HL-60 (cell line): ENCODE results near the gene SMAD5.

ENCODE experiments used
- DNase-seq, 2 experiments: peaks; one replicate each; pipeline ENCODE4 v3.0.0-alpha.2; 2010 to 2020; ENCODE audit warnings: low read depth in 1 of 2, low spot score in 1 of 2
- H3K27ac ChIP-seq: fragments of 250-450 bp; sonication (Bioruptor Pico); replicated peaks from 2 replicates; pipeline ENCODE4 v1.5.1; 2020; ENCODE audit warnings: mild to moderate bottlenecking, moderate library complexity
- H3K27me3 ChIP-seq: fragments of 250-450 bp; sonication (Bioruptor Pico); 2 replicates; pipeline ENCODE4 v1.5.1; 2021; ENCODE audit warnings: mild to moderate bottlenecking, moderate library complexity; ENCODE audit not compliant: insufficient read depth, poor library complexity, severe bottlenecking
- H3K4me3 ChIP-seq: replicated peaks from 2 replicates; pipeline ENCODE4 v1.5.1; 2011; ENCODE audit warnings: mild to moderate bottlenecking, control low read depth, low read length; ENCODE audit not compliant: insufficient read depth
- GABPA ChIP-seq: IDR thresholded peaks from 2 replicates; pipeline ENCODE4 v1.6.1; 2012; ENCODE audit warnings: low read depth
- POLR2AphosphoS5 ChIP-seq: IDR thresholded peaks from 2 replicates; pipeline ENCODE4 v1.6.1; 2012; ENCODE audit warnings: low read depth
- REST ChIP-seq: IDR thresholded peaks from 2 replicates; pipeline ENCODE4 v1.6.1; 2012; ENCODE audit warnings: low read depth; ENCODE audit not compliant: insufficient replicate concordance
- SPI1 ChIP-seq: IDR thresholded peaks from 2 replicates; pipeline ENCODE4 v1.6.1; 2012; ENCODE audit warnings: low read depth, mild to moderate bottlenecking, borderline replicate concordance
- TF ChIP-seq, protein P1 (sequence below): IDR thresholded peaks from one replicate; pipeline ENCODE4 v1.5.1; 2011; ENCODE audit warnings: low read length, control low read depth, inconsistent platforms; ENCODE audit not compliant: insufficient read depth

Gene SMAD5

DNA sequence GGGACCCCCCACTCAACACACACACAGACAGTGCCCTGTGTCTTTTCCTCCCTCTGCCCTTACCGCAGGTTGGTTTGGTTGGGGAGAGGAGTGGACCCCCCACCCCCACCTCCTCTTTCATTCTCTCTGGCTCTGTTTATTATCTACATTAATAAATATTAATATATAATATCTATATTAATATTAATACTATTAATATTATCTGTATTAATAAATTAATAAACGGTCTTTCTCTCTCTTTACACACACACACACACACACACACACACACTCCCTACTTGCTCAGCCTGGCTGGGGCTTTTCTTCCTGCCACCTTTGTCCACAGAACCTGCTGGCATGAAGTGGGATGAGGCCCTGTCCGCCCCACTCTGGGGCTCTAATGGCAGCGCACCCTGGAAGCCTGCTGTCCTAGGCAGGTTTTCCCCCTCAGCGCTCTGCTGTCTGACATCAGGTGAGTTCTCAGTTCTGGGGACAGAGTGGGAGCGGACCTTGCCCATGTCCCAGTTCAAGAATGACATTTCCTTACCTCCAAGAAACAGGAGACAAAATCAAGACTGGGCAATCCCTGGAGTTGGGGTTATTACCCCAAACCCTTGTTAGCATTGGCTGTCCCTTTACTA lies 70.8 kb downstream of the SMAD5 start:
- Histone ChIP-seq H3K27me3 (no peaks in the 10 kb centered on the region), H3K4me3 (no peak overlapping the region), H3K27ac (no peak overlapping the region)
- no peak for DNase-seq
- TF ChIP-seq GABPA (no peak), REST (no peak)
- TF ChIP-seq, protein P1, sequence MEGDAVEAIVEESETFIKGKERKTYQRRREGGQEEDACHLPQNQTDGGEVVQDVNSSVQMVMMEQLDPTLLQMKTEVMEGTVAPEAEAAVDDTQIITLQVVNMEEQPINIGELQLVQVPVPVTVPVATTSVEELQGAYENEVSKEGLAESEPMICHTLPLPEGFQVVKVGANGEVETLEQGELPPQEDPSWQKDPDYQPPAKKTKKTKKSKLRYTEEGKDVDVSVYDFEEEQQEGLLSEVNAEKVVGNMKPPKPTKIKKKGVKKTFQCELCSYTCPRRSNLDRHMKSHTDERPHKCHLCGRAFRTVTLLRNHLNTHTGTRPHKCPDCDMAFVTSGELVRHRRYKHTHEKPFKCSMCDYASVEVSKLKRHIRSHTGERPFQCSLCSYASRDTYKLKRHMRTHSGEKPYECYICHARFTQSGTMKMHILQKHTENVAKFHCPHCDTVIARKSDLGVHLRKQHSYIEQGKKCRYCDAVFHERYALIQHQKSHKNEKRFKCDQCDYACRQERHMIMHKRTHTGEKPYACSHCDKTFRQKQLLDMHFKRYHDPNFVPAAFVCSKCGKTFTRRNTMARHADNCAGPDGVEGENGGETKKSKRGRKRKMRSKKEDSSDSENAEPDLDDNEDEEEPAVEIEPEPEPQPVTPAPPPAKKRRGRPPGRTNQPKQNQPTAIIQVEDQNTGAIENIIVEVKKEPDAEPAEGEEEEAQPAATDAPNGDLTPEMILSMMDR: no peak

DNA sequence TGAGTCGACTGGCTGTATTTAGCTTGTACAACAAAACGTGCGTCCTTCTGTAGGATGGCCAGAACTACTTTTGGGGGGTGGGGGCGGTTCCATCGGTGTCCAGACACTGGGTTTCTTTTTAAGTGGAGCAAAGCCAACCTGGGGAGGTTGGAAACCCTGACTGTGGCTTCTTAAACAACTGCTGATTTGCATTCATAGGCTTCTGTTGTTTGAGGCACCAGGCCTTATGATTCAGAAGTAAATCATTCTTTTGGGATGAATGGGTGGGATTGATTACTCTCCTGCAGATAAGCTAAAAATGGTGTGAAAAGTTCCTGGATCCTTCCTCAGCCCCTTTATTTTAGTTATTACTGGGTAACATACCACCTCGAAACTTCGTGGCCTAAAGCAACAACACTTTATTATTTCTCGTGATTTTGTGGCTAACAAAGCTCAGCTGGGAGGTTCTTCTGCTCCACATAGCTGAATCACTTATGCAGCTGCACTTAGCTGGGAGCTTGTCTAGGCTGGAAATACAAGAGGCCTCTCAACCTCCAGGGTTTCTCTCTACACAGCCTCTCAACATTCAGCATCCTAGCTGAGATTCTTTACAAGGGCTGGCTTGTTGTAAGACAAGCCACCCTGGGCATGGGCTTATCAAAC lies 72.5 kb downstream of the SMAD5 start:
- no peak overlapping the region for H3K27ac ChIP-seq
- DNase-seq: no peak
- no peak overlapping the region for H3K4me3 ChIP-seq
- no peaks in the 10 kb centered on the region for H3K27me3 ChIP-seq
- TF ChIP-seq GABPA (no peak), POLR2AphosphoS5 (no peak), REST (no peak), SPI1 (no peak)
- TF ChIP-seq, protein P1: no peak

DNA sequence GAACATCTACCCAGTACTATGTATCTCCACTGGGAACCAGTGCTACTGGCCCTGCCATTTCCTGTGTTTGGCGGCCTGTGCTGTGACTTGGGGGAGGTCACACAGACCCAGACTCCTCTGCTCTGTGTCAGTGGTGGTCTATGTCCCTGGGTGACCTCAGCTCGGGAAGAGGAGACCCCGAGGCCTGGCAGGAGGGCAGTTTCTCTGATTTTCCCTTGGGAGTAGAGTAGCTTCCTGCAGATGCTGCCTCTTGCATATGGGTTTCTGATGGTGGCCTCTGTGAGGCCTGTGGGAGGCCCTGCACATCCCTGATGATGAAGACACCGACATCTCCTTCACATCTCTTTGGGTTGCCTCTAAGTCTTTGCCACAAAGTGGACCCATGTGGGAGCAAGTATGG lies 73.3 kb downstream of the SMAD5 start:
- TF ChIP-seq, protein P1: no peak
- H3K27me3 ChIP-seq: no peaks in the 10 kb centered on the region
- no peak overlapping the region for H3K4me3 ChIP-seq
- no peak for DNase-seq
- H3K27ac ChIP-seq: no peak overlapping the region

DNA sequence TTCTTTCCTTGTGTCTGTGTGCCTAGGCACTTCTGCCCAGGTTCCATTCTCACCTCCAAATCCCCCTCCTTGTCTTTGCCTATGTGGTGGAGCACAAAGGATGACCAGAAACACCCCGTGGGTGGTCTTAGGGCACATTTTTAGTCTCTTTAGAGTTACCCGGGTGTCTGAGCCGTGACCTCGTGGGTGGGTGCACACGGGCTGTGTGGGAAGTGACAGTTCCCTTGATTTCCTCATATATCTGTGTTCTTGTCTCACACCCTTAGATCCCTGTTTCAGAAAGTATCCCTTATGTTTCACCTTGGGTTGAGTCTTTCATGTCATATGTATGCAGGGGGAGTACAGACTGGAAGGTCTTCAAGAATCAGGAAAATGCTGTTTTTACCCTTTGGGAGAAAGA lies 73.7 kb downstream of the SMAD5 start:
- H3K27me3 ChIP-seq: no peaks in the 10 kb centered on the region
- TF ChIP-seq POLR2AphosphoS5 (no peak), REST (no peak), SPI1 (no peak), GABPA (no peak)
- TF ChIP-seq, protein P1: no peak
- no peak for DNase-seq
- no peak overlapping the region for H3K27ac ChIP-seq
- no peak overlapping the region for H3K4me3 ChIP-seq
